ENCODE data around the gene ARHGAP30. TPM values are rescaled to one million over a fixed set of nuclear protein-coding genes. Genes with fewer than 3 reads are reported as not detected.

ARHGAP30 gene
- total RNA-seq, 1 experiment from 2014 or later = 0.39 TPM

GRCh38 chr1:160997323-160998038 is 72.2 kb downstream of the ARHGAP30 start:
- Histone ChIP-seq H3K4me2 (ENCODE audit: low read length) (peak overlapping the region; percentile 55), H2AFZ (ENCODE audit: low read depth, low read length, poor library complexity, severe bottlenecking) (no peak overlapping the region)
- intact Hi-C loops (cut with micrococcal nuclease) = loop anchor here (1.0 to 5.0 kb wide), 3 partner anchors 41 to 142 kb away; partner anchors contain the start of genes NIT1, PFDN2 and TSTD1

More at GRCh38 chr1:160997323-160998038, 72.2 kb downstream of the ARHGAP30 start:
- TF ChIP-seq, protein P1, sequence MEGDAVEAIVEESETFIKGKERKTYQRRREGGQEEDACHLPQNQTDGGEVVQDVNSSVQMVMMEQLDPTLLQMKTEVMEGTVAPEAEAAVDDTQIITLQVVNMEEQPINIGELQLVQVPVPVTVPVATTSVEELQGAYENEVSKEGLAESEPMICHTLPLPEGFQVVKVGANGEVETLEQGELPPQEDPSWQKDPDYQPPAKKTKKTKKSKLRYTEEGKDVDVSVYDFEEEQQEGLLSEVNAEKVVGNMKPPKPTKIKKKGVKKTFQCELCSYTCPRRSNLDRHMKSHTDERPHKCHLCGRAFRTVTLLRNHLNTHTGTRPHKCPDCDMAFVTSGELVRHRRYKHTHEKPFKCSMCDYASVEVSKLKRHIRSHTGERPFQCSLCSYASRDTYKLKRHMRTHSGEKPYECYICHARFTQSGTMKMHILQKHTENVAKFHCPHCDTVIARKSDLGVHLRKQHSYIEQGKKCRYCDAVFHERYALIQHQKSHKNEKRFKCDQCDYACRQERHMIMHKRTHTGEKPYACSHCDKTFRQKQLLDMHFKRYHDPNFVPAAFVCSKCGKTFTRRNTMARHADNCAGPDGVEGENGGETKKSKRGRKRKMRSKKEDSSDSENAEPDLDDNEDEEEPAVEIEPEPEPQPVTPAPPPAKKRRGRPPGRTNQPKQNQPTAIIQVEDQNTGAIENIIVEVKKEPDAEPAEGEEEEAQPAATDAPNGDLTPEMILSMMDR (IDR thresholded peaks at IDR 0.05 in 2 of 3, conservative IDR thresholded peaks at IDR 0.05 in 1 of 3; ENCODE audit: borderline replicate concordance in 1 of 3, insufficient read depth in 1 of 3, low read depth in 2 of 3, low read length in 2 of 3) = peak; percentile 58 to 75 (median 73); a peak in 5 of 6 replicates
- TF ChIP-seq, protein P2, sequence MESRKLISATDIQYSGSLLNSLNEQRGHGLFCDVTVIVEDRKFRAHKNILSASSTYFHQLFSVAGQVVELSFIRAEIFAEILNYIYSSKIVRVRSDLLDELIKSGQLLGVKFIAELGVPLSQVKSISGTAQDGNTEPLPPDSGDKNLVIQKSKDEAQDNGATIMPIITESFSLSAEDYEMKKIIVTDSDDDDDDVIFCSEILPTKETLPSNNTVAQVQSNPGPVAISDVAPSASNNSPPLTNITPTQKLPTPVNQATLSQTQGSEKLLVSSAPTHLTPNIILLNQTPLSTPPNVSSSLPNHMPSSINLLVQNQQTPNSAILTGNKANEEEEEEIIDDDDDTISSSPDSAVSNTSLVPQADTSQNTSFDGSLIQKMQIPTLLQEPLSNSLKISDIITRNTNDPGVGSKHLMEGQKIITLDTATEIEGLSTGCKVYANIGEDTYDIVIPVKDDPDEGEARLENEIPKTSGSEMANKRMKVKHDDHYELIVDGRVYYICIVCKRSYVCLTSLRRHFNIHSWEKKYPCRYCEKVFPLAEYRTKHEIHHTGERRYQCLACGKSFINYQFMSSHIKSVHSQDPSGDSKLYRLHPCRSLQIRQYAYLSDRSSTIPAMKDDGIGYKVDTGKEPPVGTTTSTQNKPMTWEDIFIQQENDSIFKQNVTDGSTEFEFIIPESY (IDR thresholded peaks at IDR 0.05; ENCODE audit: extremely low read depth, insufficient replicate concordance, low read length) = no peak
- TF ChIP-seq RAD21 (IDR thresholded peaks at IDR 0.05; ENCODE audit: low read depth) = peak; percentile 75
- Histone ChIP-seq H3K4me3 (replicated peaks in 1 of 2; ENCODE audit: low read depth in 1 of 2, low read length in 2 of 2) (no peak overlapping the region), H3K79me2 (ENCODE audit: insufficient read depth, low read length) (peaks cover 14% of the 10 kb centered on the region), H3K9me2 (ENCODE audit: insufficient read depth) (no peaks in the 10 kb centered on the region), H3K4me1 (ENCODE audit: control insufficient read depth in 1 of 2, insufficient read depth in 2 of 2, low read length in 2 of 2) (peaks cover 30 to 60% of the 10 kb centered on the region in 2 experiments), H3K9me3 (ENCODE audit: control insufficient read depth in 1 of 2, insufficient read depth in 1 of 2, low read depth in 1 of 2, low read length in 2 of 2) (no peaks in the 10 kb centered on the region), H3K27me3 (ENCODE audit: insufficient read depth, low read length) (no peaks in the 10 kb centered on the region), H3K9ac (ENCODE audit: low read length) (peak overlapping the region; percentile 59), H4K20me1 (ENCODE audit: insufficient read depth) (no peaks in the 10 kb centered on the region), H3K27ac (ENCODE audit: low read depth, low read length) (peak overlapping the region; percentile 61), H3K36me3 (ENCODE audit: control insufficient read depth in 1 of 2, insufficient read depth in 2 of 2, low read length in 2 of 2) (peaks cover 25 to 32% of the 10 kb centered on the region in 2 experiments; a peak in 3 of 4 replicates)
- RAD21 ChIA-PET (ENCODE audit: low non-redundant PET in 1 of 2, low total read pairs in 2 of 2, uncharacterized antibody in 2 of 2, unreplicated experiment in 2 of 2) = interaction anchor here (1.1 to 1.4 kb wide), 3 partner anchors 23 to 100 kb away, joined by 3 to 7 read pairs (median 4); partner anchors contain the start of genes F11R (in 1 of the 2) and KLHDC9 (in 1 of the 2)
- CTCF ChIA-PET = interaction anchor here (0.7 to 2.6 kb wide), 13 partner anchors 8 to 384 kb away, joined by 3 to 20 read pairs (median 3); partner anchors contain the start of genes F11R, KLHDC9 and USF1
- BruUV-seq (replicated peaks) = no TSS peak
- ATAC-seq (peak; percentile 71), DNase-seq (ENCODE audit: low read depth, low spot score) (peak; percentile 51)
- POLR2A ChIA-PET = interaction anchor here (0.8 to 3.3 kb wide), 5 partner anchors 19 to 135 kb away, joined by 3 to 22 read pairs (median 4); partner anchors contain the start of genes DEDD and F11R

Other genes with a start within 250 kb of the ARHGAP30 start
- gene CD244, start 207.0 kb downstream of the ARHGAP30 start, total RNA-seq (2021; ENCODE audit: unreplicated experiment) = not detected
- not detected for gene ITLN1, start 184.7 kb downstream of the ARHGAP30 start, total RNA-seq (2021; ENCODE audit: unreplicated experiment)
- 0.20 TPM for gene ITLN2, start 115.1 kb downstream of the ARHGAP30 start, total RNA-seq (2021; ENCODE audit: unreplicated experiment)
- gene F11R, start 48.7 kb downstream of the ARHGAP30 start, total RNA-seq (2021; ENCODE audit: unreplicated experiment) = 86.7 TPM
- gene TSTD1, start 30.9 kb downstream of the ARHGAP30 start, total RNA-seq (2021; ENCODE audit: unreplicated experiment) = 116 TPM
- 48.0 TPM for gene USF1, start 23.9 kb downstream of the ARHGAP30 start, total RNA-seq (2021; ENCODE audit: unreplicated experiment)
- 3.3 TPM for gene NECTIN4, start 19.7 kb upstream of the ARHGAP30 start, total RNA-seq (2021; ENCODE audit: unreplicated experiment)
- 1.4 TPM for gene KLHDC9, start 28.5 kb upstream of the ARHGAP30 start, total RNA-seq (2021; ENCODE audit: unreplicated experiment)
- 179 TPM for gene PFDN2, start 48.1 kb upstream of the ARHGAP30 start, total RNA-seq (2021; ENCODE audit: unreplicated experiment)
- 65.9 TPM for gene NIT1, start 48.2 kb upstream of the ARHGAP30 start, total RNA-seq (2021; ENCODE audit: unreplicated experiment)
- 32.8 TPM for gene DEDD, start 62.8 kb upstream of the ARHGAP30 start, total RNA-seq (2021; ENCODE audit: unreplicated experiment)
- 63.7 TPM for gene UFC1, start 84.1 kb upstream of the ARHGAP30 start, total RNA-seq (2021; ENCODE audit: unreplicated experiment)
- 22.1 TPM for gene USP21, start 89.6 kb upstream of the ARHGAP30 start, total RNA-seq (2021; ENCODE audit: unreplicated experiment)
- 24.2 TPM for gene PPOX, start 96.5 kb upstream of the ARHGAP30 start, total RNA-seq (2021; ENCODE audit: unreplicated experiment)
- 53.7 TPM for gene B4GALT3, start 107.6 kb upstream of the ARHGAP30 start, total RNA-seq (2021; ENCODE audit: unreplicated experiment)
- not detected for gene ADAMTS4, start 129.2 kb upstream of the ARHGAP30 start, total RNA-seq (2021; ENCODE audit: unreplicated experiment)
- 82.7 TPM for gene NDUFS2, start 132.5 kb upstream of the ARHGAP30 start, total RNA-seq (2021; ENCODE audit: unreplicated experiment)
- 0.86 TPM for gene FCER1G, start 145.4 kb upstream of the ARHGAP30 start, total RNA-seq (2021; ENCODE audit: unreplicated experiment)
- gene APOA2, start 153.7 kb upstream of the ARHGAP30 start, total RNA-seq (2021; ENCODE audit: unreplicated experiment) = not detected
- 9.8 TPM for gene TOMM40L, start 156.2 kb upstream of the ARHGAP30 start, total RNA-seq (2021; ENCODE audit: unreplicated experiment)
- not detected for gene NR1I3, start 168.3 kb upstream of the ARHGAP30 start, total RNA-seq (2021; ENCODE audit: unreplicated experiment)
- not detected for gene PCP4L1, start 188.9 kb upstream of the ARHGAP30 start, total RNA-seq (2021; ENCODE audit: unreplicated experiment)
- gene MPZ, start 240.1 kb upstream of the ARHGAP30 start, total RNA-seq (2021; ENCODE audit: unreplicated experiment) = 3.6 TPM
- 192 TPM for gene SDHC, start 244.5 kb upstream of the ARHGAP30 start, total RNA-seq (2021; ENCODE audit: unreplicated experiment)